Loucy (cell line): ENCODE results near the gene KRT74.

Source experiments
- H2AFZ ChIP-seq: fragments of 200-600 bp; sonication (generic); 2 replicates; pipeline ENCODE4 v1.6.0; 2016; ENCODE audit warnings: antibody characterized with exemption, mild to moderate bottlenecking, low read length, moderate library complexity
- H3F3A ChIP-seq: fragments of 200-600 bp; 2 replicates; pipeline ENCODE4 v1.6.0; 2016; ENCODE audit warnings: antibody characterized with exemption, low read depth, mild to moderate bottlenecking
- H3K27me3 ChIP-seq: fragments of 200-600 bp; sonication (generic); 2 replicates; pipeline ENCODE4 v1.6.1; 2014; ENCODE audit warnings: low read length, mild to moderate bottlenecking; ENCODE audit not compliant: insufficient read depth, poor library complexity, severe bottlenecking
- H3K36me3 ChIP-seq: fragments of 200-600 bp; sonication (generic); 2 replicates; pipeline ENCODE4 v1.6.1; 2016; ENCODE audit warnings: low read length; ENCODE audit not compliant: insufficient read depth
- H3K4me1 ChIP-seq: fragments of 200-600 bp; sonication (generic); 2 replicates; pipeline ENCODE4 v1.5.1; 2014; ENCODE audit warnings: low read length, mild to moderate bottlenecking; ENCODE audit not compliant: insufficient read depth, poor library complexity, severe bottlenecking
- H3K4me2 ChIP-seq: fragments of 200-600 bp; sonication (generic); 2 replicates; pipeline ENCODE4 v1.6.0; 2014; ENCODE audit warnings: antibody characterized with exemption, low read length, low read depth, mild to moderate bottlenecking; ENCODE audit not compliant: poor library complexity, severe bottlenecking
- H3K4me3 ChIP-seq: fragments of 200-600 bp; sonication (generic); 2 replicates; pipeline ENCODE4 v1.5.1; 2014; ENCODE audit warnings: low read length, mild to moderate bottlenecking, mixed read lengths; ENCODE audit not compliant: poor library complexity, severe bottlenecking
- H3K79me2 ChIP-seq: fragments of 200-600 bp; sonication (generic); 2 replicates; pipeline ENCODE4 v1.6.1; 2014; ENCODE audit warnings: low read length; ENCODE audit not compliant: insufficient read depth
- H3K9ac ChIP-seq: fragments of 200-600 bp; sonication (generic); 2 replicates; pipeline ENCODE4 v1.6.0; 2014; ENCODE audit warnings: mild to moderate bottlenecking, low read depth, low read length, moderate library complexity; ENCODE audit not compliant: poor library complexity, severe bottlenecking
- H3K9me2 ChIP-seq: fragments of 200-600 bp; sonication (generic); replicated peaks from 2 replicates; pipeline ENCODE4 v1.6.1; 2016; ENCODE audit warnings: low read depth, low read length, mixed read lengths
- H3K9me3 ChIP-seq: fragments of 200-600 bp; sonication (generic); 2 replicates; pipeline ENCODE4 v1.6.1; 2014; ENCODE audit warnings: mild to moderate bottlenecking, antibody characterized with exemption, low read length, low read depth; ENCODE audit not compliant: insufficient read depth
- H4K20me1 ChIP-seq: fragments of 200-600 bp; sonication (generic); 2 replicates; pipeline ENCODE4 v1.6.0; 2014; ENCODE audit warnings: antibody characterized with exemption, low read length, mild to moderate bottlenecking; ENCODE audit not compliant: insufficient read depth, poor library complexity, severe bottlenecking
- CTCF ChIP-seq: fragments of 200-600 bp; sonication (generic); conservative IDR thresholded peaks from 2 replicates; pipeline ENCODE4 v1.5.1; 2014; ENCODE audit warnings: mild to moderate bottlenecking, antibody characterized with exemption, low read length
- EZH2phosphoT487 ChIP-seq: fragments of 200-600 bp; IDR thresholded peaks from 2 replicates; pipeline ENCODE4 v1.6.1; 2018; ENCODE audit warnings: antibody characterized with exemption, mild to moderate bottlenecking, moderate library complexity, borderline replicate concordance

The KRT74 gene

GRCh38 chr12:52555577-52555976, 18.1 kb downstream of the KRT74 start:
- Histone ChIP-seq H4K20me1 (no peaks in the 10 kb centered on the region), H3K79me2 (no peaks in the 10 kb centered on the region), H3K4me1 (no peaks in the 10 kb centered on the region), H2AFZ (no peak overlapping the region), H3K9me3 (no peaks in the 10 kb centered on the region), H3K4me2 (no peak overlapping the region), H3K4me3 (no peak overlapping the region), H3K9ac (no peak overlapping the region), H3K9me2 (no peaks in the 10 kb centered on the region), H3K36me3 (no peaks in the 10 kb centered on the region), H3F3A (no peaks in the 10 kb centered on the region), H3K27me3 (no peaks in the 10 kb centered on the region)
- no peak for TF ChIP-seq CTCF
- TF ChIP-seq EZH2phosphoT487 = no peak

- H3K27me3 ChIP-seq = no peaks in the 10 kb centered on the region
- H3K36me3 ChIP-seq = no peaks in the 10 kb centered on the region
- no peaks in the 10 kb centered on the region for H3K9me2 ChIP-seq
- no peak within 1 kb of the TSS for H2AFZ ChIP-seq
- H3K9ac ChIP-seq = no peak within 1 kb of the TSS
- H3K4me3 ChIP-seq = no peak within 1 kb of the TSS
- no peaks in the 10 kb centered on the region for H4K20me1 ChIP-seq
- H3K4me1 ChIP-seq = no peaks in the 10 kb centered on the region
- no peaks in the 10 kb centered on the region for H3K9me3 ChIP-seq
- TF ChIP-seq EZH2phosphoT487 (no peak), CTCF (no peak)
- H3F3A ChIP-seq = no peaks in the 10 kb centered on the region
- no peak within 1 kb of the TSS for H3K4me2 ChIP-seq
- no peaks in the 10 kb centered on the region for H3K79me2 ChIP-seq
Measured at GRCh38 chr12:52552681-52553195, 20.9 kb downstream of the KRT74 start, which contains the start of gene KRT71. Gene KRT71, minus strand, starts transcription at chr12:52553145. Its CDS starts 68 bp downstream, at chr12:52553077.

- H3K4me2 ChIP-seq = no peak overlapping the region
- no peaks in the 10 kb centered on the region for H3K9me2 ChIP-seq
- H3K79me2 ChIP-seq = no peaks in the 10 kb centered on the region
- no peak for TF ChIP-seq EZH2phosphoT487
- no peaks in the 10 kb centered on the region for H3K9me3 ChIP-seq
- no peak overlapping the region for H3K9ac ChIP-seq
- H3F3A ChIP-seq = no peaks in the 10 kb centered on the region
- no peaks in the 10 kb centered on the region for H3K36me3 ChIP-seq
- H3K4me3 ChIP-seq = no peak overlapping the region
- H3K27me3 ChIP-seq = no peaks in the 10 kb centered on the region
- no peaks in the 10 kb centered on the region for H4K20me1 ChIP-seq
- H3K4me1 ChIP-seq = no peaks in the 10 kb centered on the region
- H2AFZ ChIP-seq = no peak overlapping the region
Measured at GRCh38 chr12:52552055-52552454, 21.6 kb downstream of the KRT74 start.

- Histone ChIP-seq H3K4me2 (no peak overlapping the region), H3K9me2 (no peaks in the 10 kb centered on the region), H4K20me1 (no peaks in the 10 kb centered on the region), H3K9ac (no peak overlapping the region), H3F3A (no peaks in the 10 kb centered on the region), H3K27me3 (no peaks in the 10 kb centered on the region), H3K4me1 (no peaks in the 10 kb centered on the region), H3K4me3 (no peak overlapping the region), H2AFZ (no peak overlapping the region), H3K36me3 (no peaks in the 10 kb centered on the region), H3K79me2 (no peaks in the 10 kb centered on the region), H3K9me3 (no peaks in the 10 kb centered on the region)
- no peak for TF ChIP-seq EZH2phosphoT487
- no peak for TF ChIP-seq CTCF
Measured at GRCh38 chr12:52551216-52551865, 22.3 kb downstream of the KRT74 start.
